NCI-H748 treated with DMSO at 0.1 percent for 48 hours (cell line): ENCODE results near the gene N4BP3.

Experiments used
- DNase-seq: peaks from one replicate; lab custom pipeline; 2025; lab: John Stamatoyannopoulos, UW

N4BP3 gene

DNA sequence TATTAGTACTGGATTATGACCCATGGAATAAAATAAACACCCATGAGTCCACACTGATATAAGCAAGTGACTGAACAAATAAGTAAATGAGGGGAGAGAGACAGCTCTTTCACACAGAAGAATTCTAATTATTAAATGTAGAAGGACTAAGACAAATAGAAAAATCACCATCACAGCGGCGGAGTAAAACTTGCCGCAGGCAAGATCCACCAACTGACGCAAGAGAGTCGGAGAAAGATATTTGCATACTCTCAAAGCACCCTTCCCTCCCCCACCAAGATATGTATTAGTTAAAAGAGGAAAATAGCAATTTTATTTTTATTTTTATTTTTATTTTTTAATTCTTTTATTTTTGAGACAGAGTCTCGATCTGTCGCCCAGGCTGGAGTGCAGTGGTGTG is 14.6 kb upstream of the N4BP3 start:
- DNase-seq: no peak

DNA sequence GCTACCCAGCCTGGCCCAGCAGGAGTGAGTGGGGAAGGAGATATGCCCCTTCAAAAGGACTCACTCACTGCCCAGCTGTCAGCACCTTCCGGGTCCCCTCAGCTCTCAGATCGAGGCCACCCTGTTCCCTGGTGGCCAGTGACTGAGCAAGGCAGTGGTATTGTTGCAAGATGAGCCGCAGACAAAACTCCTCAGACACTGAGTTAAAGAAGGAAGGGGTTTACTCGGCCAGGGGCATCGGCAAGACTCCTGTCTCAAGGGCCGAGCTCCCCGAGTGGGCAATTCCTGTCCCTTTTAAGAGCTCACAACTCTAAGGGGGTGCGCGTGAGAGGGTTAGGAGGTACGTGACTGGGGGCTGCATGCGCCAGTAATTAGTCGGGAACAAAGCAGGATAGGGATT is 9.7 kb upstream of the N4BP3 start:
- no peak for DNase-seq

DNA sequence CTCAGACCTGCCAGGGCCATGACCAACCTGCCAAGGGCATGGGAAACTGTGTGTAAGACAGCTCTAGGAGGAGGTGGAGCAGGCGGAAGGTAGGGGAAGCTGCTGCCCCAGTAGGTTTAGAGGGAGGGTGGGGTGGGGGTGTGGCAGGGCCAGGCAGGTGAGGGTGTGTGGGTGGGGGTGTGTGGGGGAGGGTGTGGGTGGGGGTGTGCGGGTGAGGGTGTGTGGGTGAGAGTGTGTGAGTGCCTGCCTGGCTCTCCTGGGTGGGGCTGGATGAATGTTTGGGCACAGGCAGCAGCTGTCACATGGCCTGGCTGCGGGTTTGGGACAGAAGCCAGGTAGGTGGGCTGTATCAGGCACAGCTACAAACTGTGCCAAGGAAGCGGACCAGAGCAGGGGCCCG is 8.8 kb upstream of the N4BP3 start:
- DNase-seq: no peak

DNA sequence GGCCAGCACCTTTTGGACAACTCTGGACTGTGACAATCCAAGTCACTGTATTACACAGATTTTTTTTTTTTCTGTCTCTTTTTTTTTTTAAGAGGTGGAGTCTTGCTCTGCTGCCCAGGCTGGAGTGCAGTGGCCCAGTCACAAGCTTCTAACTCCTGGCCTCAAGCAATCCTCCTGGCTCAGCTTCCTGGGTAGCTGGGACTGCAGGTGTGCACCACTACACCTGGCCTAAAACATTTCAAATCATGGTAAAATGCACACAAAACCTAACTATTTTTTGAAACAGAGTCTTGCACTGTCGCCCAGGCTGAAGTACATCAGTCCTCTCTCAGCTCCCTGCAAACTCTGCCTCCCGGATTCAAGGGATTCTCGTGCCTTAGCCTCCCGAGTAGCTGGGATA is 7.2 kb upstream of the N4BP3 start:
- no peak for DNase-seq

DNA sequence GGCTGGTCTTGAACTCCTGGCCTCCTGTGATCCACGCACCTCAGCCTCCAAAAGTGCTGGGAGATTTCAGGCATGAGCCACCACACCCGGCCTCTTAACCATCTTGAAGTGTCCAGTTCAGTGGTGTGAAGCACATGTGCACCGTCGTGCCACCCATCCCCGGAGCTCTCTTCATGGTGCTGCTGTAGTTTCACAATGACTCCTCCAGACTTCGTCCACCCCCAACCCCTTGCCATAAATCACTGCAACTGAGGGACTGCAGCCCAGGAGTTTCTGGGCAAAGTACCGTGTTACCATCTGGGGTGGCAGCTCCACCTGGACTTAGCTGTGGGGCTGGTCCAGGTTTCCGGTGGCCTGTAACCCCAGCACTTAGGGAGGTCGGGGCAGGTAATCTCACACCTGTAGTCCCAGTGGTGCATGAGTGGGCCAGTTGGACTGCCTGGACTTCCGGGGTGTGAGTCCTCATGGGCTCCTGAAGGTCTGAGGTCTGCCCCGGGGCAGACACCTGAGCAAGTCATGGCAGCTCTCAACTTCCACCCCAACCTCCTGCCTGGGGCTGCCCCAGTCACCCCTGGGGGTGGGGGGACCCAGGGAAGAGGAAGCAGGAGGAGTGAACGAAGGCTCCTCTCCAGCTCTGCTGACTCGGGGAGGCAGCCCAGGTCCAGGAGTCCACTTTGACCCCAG is 6.6 kb upstream of the N4BP3 start:
- DNase-seq: no peak

DNA sequence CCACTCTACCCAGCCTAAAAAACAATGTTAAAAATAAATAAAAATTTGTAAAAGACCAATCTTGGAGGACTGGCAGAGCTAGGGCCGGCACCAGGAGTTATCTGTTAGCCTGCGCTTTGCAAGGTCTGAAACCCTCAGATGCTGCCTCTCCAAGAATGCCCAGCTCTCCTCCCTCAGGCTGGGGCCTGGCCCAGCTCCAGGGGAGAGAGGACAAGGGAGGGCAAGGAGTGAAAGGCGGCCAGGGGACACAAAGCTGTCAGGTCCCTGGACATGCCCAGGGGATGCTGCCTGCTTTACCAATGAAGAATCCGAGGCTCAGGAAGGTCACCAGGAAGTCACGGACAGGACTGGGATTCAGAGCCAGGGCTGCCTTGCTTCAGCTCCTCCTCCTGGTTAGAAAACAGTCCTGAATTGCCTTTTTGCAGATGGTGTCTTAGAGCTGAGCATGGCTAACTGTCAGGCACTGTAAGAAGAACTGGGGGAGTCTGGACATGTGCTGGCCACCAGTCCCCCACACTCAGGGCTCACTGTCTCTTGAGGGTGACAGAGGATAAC is 5.5 kb upstream of the N4BP3 start:
- DNase-seq: no peak

DNA sequence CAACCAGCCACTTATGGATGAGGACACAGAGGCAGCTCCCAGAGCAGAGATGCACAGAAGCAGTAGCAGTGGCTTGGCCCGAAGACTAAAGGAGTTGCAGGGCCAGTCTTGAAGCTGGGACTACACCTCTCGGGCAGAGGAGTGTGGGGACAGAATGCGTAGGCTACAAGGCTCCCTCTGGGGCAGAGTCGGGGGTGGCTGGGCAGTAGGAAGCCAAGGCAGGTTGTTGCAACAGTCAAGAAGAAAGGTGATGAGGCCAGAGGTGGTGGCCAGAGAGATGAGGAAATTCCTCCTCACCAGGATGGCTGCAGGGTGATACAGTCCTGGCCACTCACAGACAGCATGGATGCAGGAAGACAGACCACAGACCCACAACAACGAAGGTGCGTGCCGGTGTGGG is 4.9 kb upstream of the N4BP3 start:
- DNase-seq: no peak

DNA sequence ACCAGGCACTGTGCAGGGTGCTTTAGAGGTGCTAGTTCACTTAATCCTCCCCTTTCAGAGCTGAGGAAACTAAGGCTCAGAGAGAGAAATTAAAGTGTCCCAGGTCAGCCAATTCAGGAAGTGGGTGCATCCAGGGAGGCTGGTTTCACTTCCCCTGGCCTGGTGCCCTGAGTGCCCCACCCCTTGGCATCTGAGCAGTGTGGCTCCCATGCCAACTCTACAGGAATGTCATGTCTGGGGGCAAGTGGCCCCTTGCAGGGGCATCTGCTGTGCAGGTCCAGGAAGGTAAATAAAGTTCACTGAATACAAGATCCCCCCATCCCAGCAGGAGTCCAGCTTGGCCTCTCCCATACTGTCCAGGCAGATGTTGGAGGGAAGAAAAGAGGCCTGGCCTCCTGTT is 4.4 kb upstream of the N4BP3 start:
- DNase-seq: no peak

DNA sequence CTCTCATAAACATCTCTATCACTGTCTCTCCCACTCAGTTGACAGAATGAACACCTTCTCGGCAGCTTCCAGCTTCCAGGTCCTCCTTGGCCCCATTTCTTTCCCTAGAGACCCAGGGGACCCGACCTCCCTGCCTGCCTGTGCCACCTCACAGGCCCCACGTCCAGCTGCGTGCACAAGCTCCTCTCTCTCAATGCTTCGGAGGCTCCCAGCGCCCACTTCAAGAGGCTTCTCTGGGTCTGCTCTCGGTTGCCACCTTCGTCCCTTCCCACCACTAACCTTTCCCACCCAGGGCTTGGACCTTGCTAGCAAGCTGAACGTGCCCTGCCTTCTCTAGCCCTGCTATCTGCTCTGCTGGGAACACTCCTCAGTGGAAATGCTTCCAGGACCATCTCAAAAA is 2.8 kb upstream of the N4BP3 start:
- DNase-seq: no peak

DNA sequence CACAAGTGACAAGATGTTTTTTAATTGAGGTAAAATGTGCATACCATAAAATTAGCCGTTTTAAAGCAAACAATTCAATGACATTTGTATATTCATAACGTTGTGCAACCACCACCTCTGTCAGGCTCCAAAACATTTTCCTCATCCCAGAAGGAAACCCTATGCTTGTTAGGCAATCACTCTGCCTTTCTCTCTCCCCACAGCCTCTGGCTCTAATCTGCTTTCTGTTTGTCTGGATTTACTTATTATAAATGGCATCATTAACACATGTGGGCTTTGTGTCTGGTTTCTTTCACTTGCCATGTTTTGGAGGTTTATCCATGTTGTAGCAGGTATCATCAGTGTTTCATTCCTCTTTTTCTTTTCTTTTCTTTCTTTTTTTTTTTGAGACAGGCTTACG is 1.4 kb upstream of the N4BP3 start:
- no peak for DNase-seq

DNA sequence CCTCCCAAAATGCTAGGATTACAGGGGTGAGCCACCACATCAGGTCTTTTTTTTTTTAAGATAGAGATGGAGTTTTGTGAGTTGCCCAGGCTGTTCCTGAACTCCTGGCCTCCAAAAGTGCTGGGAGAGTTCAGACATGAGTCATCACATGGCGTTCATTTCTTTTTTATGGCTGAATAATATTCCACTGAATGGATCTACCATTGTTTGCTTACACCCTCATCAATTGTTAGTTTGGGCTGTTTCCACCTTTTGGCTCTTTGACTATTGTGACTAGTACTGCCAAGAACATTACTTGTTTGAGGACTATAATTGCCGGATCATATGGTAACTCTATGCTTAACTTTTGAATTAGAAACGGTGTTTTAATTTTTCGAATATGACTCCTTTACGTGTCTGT is 787 bp upstream of the N4BP3 start:
- no peak for DNase-seq

DNA sequence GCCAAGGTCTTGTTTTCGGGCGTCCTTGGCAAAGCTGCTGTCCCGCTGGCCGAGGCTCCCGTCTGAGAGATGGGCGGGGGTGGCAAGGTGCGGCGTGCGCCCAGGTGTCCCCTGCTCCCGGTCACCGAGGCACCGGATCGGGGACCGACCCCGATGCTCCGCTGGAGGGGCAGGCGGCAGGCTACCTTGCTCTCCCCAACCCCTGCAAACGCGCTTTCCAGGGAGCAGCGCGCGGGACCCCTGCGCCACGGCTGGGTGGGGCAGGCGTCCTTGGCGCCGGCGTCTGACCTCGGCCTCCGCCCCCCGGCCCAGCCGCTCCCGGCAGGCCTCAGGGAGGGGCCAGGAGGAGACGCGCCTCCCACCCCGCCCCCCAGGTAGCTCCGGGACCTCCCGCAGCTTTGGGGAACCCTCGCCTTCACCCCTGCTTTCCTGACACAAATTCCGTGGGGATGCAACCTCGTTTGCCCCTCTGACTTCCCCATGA is 551 bp downstream of the N4BP3 start:
- DNase-seq: no peak

DNA sequence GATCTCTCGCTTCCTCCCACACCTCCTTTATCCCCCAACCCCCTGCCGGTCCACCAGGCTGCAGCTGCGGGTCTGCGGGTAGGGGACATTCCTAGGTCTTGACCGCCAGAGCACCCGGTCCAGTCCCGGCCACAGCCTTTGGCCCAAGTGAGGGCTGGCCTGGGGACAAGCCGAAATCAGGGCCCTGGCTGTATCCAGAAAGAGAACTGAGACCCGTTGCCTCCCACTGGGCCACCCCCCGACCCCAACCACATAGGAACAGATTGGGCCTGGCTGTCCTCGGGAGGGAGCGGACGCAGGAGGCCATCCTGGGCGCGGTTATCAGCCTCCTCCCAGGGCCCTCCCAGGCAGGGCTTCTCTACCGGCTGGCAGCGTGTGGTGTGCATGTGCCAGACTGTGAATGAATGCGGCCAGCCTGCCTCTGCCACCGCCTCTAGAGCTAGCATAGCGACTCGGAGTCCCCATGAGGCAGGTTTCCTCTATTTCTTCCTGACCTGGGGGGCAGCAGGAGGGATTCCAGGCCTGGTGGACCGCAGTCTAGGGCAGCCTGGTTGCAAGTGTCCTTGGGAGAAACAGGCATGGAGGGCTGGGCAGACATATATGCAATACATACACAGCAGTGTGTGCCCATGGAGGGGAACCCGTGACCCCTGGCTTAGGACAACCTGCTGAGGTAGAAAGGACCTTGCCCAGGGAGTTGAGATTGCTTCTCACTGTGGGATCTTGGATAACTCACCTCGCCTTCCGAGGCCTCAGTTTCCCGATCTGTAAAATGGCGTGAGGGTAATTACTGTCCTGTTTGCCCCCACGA is 1.2 kb downstream of the N4BP3 start:
- no peak for DNase-seq

DNA sequence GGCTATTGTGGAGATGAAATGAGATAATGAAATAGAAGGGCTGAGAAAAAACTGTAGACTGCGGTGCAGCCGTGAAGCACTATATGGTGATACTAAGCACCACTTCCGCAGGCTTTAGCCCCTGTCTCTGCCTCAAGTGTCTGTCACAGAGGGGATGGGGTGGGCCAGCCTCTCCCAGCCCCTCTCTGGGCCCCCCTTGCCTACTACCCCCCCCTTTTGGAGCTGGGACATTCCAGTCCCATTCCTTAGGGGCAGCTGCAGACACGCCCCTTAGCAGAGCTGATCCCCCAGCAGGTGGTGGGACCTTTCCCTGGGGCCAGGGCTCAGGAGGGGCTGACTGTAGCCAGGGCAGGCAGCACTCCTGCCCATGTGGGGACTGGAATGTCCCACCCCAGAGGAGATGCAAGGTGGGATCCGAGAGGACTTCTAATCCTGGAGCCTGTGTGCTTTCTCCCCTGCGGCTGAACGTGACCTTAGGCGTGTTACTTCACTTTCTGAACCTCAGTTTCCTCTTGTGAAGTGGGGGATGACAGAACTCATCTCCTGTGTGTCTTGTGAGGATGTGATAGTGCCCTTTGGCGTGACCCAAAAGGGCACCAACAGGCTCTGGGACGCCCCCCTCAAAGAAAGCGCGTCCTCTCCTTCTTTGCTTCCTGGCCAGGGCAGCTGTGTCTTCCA is 1.9 kb downstream of the N4BP3 start:
- DNase-seq: no peak

DNA sequence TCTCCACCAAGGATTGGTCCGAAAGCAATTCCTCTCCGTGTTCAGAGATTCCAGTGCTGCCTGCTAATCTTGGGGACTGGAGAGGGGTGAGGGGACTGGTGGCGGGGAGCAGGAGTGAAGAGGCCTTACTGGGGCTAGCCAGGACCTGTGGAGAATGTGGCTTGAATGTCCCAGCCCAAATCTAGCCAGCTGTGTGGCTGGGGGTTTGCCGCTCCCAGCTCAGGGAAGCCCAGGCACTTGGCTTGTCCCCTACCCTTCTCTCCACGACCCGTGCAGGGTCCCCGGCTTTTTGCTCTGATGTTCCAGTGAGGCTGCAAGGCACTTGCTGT is 2.4 kb downstream of the N4BP3 start:
- no peak for DNase-seq

DNA sequence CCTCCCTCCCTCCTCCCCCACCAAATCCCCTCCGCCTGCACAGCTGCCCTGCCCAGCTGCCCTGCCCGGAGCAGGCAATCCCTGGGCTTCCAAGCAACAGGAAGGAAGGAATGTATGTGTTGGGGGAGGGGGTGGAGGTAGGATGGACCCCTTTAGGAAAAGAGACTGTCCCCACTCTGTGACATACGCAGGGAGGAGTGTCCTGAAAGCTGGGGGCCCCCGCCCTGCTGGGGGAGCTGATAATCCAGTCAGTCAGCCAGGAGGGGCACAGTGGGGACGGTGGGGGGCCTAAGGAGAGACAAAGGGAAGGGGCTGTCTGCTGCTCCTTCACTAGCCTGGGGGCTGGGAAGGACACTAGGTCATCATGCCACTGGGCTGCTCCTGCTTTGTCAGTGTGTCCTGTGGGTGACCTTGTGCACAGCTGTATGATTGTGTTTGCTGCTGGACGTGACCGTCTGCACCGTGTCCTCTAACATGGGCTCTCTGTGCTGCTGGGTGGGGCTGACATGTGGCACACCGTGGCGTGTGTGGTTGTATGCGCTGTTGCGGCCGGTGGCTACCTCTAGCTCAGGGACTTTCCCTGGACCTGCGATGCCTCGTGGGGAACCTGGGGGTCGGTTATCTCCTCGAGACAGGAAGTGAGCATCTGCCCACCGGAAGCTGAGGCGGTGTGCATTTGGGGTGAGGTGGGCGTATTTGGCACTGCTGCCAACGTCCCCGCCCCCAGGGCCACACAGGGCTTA is 3.0 kb downstream of the N4BP3 start:
- DNase-seq: no peak

DNA sequence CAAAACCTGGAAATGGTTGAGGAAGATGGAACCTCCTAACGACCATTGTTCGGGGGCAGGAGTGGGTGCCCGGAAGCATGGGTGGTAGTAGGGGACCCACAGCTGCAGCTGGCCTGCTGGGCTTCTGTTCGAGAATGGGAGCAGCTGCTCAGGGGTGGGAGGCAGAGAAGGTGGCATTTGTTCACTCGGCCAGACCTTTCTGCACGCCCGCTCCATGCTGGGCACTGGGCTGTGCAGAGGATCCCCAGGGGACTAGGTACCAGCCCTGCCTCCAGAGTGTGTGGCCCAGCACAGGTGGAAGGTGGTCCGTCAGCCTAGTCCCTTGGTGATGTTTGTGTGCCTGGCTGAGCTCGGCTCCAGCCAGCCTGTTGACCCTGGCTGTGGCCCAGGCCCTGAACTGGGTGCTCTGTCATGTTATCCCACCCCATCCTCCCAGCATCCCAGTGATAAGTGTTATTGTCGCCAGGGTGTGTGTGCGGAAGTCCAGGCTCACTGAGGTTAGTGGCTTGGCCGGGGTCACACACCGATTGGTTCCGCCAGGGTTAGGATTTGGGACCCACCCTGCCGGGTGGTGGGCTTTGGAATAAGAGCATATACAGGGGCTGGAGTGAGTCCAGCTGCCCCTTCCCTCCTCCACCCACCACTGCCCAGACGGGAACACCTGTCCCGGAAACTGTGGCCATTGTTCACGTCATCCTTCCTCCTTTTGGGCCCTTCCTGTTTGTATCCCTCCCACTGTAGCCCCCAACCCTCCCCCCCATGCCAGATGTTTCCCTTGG is 4.8 kb downstream of the N4BP3 start:
- DNase-seq: no peak

DNA sequence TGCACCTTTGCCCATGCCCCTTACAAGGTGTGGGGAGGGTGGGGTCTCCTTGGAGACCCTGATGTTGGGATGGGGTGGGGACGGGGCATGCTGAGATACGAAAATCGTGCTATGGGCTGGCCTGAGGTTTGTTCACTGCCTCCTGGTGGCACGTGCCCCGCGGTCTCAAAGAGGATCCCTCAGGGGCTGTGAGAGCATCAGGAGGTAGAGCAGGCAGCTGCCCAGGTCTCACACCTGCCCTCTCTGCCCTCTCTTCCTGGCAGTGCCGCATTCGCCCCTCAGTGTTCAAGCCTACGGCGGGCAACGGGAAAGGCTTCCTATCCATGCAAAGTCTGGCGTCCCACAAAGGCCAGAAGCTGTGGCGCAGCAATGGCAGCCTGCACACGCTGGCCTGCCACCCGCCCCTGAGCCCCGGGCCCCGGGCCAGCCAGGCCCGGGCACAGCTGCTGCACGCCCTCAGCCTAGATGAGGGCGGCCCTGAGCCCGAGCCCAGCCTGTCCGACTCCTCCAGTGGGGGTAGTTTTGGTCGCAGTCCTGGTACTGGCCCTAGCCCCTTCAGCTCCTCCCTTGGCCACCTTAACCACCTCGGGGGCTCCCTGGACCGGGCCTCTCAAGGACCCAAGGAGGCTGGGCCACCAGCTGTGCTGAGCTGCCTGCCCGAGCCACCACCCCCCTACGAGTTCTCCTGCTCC is 6.7 kb downstream of the N4BP3 start:
- no peak for DNase-seq

DNA sequence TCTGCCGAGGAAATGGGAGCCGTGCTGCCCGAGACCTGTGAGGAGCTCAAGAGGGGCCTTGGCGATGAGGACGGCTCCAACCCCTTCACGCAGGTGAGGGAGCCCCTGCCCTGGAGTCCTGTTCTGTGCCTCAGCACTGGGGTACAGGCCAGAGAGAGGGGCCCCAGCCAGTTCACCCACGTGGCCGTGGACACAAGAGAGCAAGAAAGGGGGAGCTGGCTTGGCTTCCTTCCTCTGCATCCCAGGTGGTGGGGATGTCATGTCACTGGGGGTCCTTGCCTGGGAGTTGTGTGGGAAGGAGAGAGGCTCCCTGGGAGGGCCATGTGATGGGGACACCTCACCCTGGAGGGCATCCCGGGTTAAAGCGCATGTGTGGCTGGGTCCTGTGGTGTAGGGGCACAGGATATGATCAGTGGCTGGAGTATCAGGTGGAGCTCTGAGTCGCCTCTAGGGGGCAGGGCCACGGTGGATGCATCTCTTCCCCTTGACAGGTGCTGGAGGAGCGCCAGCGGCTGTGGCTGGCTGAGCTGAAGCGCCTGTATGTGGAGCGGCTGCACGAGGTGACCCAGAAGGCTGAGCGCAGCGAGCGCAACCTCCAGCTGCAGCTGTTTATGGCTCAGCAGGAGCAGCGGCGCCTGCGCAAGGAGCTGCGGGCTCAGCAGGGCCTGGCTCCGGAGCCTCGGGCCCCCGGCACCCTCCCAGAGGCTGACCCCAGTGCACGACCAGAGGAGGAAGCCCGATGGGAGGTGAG is 7.5 kb downstream of the N4BP3 start:
- no peak for DNase-seq
